SK-N-SH (cell line): ENCODE measurements around the gene ARHGAP29. TPM values are rescaled to one million over a fixed set of nuclear protein-coding genes. Genes with fewer than 3 reads are reported as not detected.

ENCODE experiments used
- CTCF ChIA-PET: fragments of 300-600, 350-600 bp; formaldehyde crosslinking; extraction: SDS; loops from one replicate; lab custom pipeline; 2021; lab: Yijun Ruan, JAX
- POLR2A ChIA-PET: fragments of 350-600 bp; sonication (Branson Sonifier 250); formaldehyde crosslinking; extraction: SDS; loops from one replicate; lab custom pipeline; 2020; ENCODE audit warnings: antibody characterized with exemption, inconsistent platforms; lab: Yijun Ruan, JAX
- DNase-seq: peaks from one replicate; pipeline ENCODE4 v3.0.0; 2012
- H2AFZ ChIP-seq: fragments of 200-600 bp; sonication (generic); 2 replicates; pipeline ENCODE4 v1.8.1; 2016; ENCODE audit warnings: antibody characterized with exemption, mild to moderate bottlenecking, low read depth
- H3F3A ChIP-seq: fragments of 200-600 bp; sonication (generic); replicated peaks from 2 replicates; pipeline ENCODE3; 2016; ENCODE audit warnings: antibody characterized with exemption, mild to moderate bottlenecking; ENCODE audit not compliant: insufficient read depth
- H3K27ac ChIP-seq, 2 experiments: fragments of 200-500 bp in 1 of 2; fragments of 200-600 bp in 1 of 2; sonication (Bioruptor generic) in 1 of 2; sonication (generic), shearing (Covaris generic) in 1 of 2; 2 replicates each; pipeline versions ENCODE4 v1.5.1 to v1.6.1; 2014 to 2016; ENCODE audit warnings: low read depth in 2 of 2, inconsistent platforms in 1 of 2, low read length in 1 of 2, mild to moderate bottlenecking in 1 of 2, mixed read lengths in 1 of 2
- H3K27me3 ChIP-seq: fragments of 200-600 bp; sonication (generic), shearing (Covaris generic); 2 replicates; pipeline ENCODE4 v1.6.1; 2016; ENCODE audit warnings: mixed run types; ENCODE audit not compliant: insufficient read depth
- H3K36me3 ChIP-seq, 2 experiments: fragments of 200-500 bp in 1 of 2; fragments of 200-600 bp in 1 of 2; sonication (Bioruptor generic) in 1 of 2; sonication (generic) in 1 of 2; replicated peaks in 1 of 2; 2 replicates each; pipeline versions ENCODE3 to v1.5.1; 2014 to 2016; ENCODE audit warnings: low read length in 1 of 2, mild to moderate bottlenecking in 1 of 2; ENCODE audit not compliant: insufficient read depth in 2 of 2, control insufficient read depth in 1 of 2
- H3K4me1 ChIP-seq, 2 experiments: fragments of 200-500 bp in 1 of 2; fragments of 200-600 bp in 1 of 2; sonication (Bioruptor generic) in 1 of 2; sonication (generic), shearing (Covaris generic) in 1 of 2; 2 replicates each; pipeline versions ENCODE4 v1.5.1 to v1.6.1; 2014 to 2016; ENCODE audit warnings: low read depth in 1 of 2, low read length in 1 of 2, mixed run types in 1 of 2; ENCODE audit not compliant: insufficient read depth in 2 of 2, control insufficient read depth in 1 of 2
- H3K4me2 ChIP-seq: fragments of 200-600 bp; sonication (generic), shearing (Covaris generic); 2 replicates; pipeline ENCODE4 v1.6.1; 2017; ENCODE audit warnings: mixed run types
- H3K4me3 ChIP-seq, 2 experiments: fragments of 200-500 bp in 1 of 2; fragments of 200-600 bp in 1 of 2; sonication (Bioruptor generic) in 1 of 2; sonication (generic), shearing (Covaris generic) in 1 of 2; 2 replicates each; pipeline versions ENCODE4 v1.5.1 to v1.8.1; 2014 to 2016; ENCODE audit warnings: low read depth in 2 of 2, inconsistent platforms in 1 of 2, low read length in 1 of 2, mild to moderate bottlenecking in 1 of 2, mixed read lengths in 1 of 2, moderate library complexity in 1 of 2
- H3K79me2 ChIP-seq: fragments of 200-600 bp; sonication (generic); 2 replicates; pipeline ENCODE4 v1.8.1; 2017; ENCODE audit warnings: mild to moderate bottlenecking; ENCODE audit not compliant: insufficient read depth
- H3K9ac ChIP-seq: fragments of 200-600 bp; sonication (generic); 2 replicates; pipeline ENCODE4 v1.6.1; 2017; ENCODE audit warnings: mixed run types
- H3K9me2 ChIP-seq: fragments of 200-600 bp; sonication (generic); 2 replicates; pipeline ENCODE4 v1.6.1; 2017; ENCODE audit warnings: mixed run types
- H3K9me3 ChIP-seq: fragments of 200-600 bp; sonication (generic); 2 replicates; pipeline ENCODE4 v1.6.1; 2017; ENCODE audit warnings: mixed run types, mild to moderate bottlenecking, moderate library complexity
- H4K20me1 ChIP-seq: fragments of 200-600 bp; sonication (generic); 2 replicates; pipeline ENCODE4 v1.6.1; 2017; ENCODE audit warnings: mild to moderate bottlenecking, mixed run types; ENCODE audit not compliant: insufficient read depth
- CHD2 ChIP-seq: fragments of 150-350 bp; IDR thresholded peaks from 2 replicates; pipeline ENCODE4 v1.6.1; 2018; ENCODE audit warnings: low read length; ENCODE audit not compliant: partially characterized antibody
- ELF1 ChIP-seq: IDR thresholded peaks from 2 replicates; pipeline ENCODE4 v1.4.0; 2012
- EZH2phosphoT487 ChIP-seq: fragments of 200-600 bp; sonication (generic); IDR thresholded peaks from 2 replicates; pipeline ENCODE4 v1.6.1; 2017; ENCODE audit warnings: low read depth, mixed run types, mild to moderate bottlenecking, antibody characterized with exemption, moderate library complexity, borderline replicate concordance
- FOSL2 ChIP-seq: IDR thresholded peaks from 2 replicates; pipeline ENCODE4 v1.4.0; 2012; ENCODE audit warnings: low read depth, mild to moderate bottlenecking, moderate library complexity, borderline replicate concordance
- FOXJ3 ChIP-seq: sonication (generic); formaldehyde crosslinking; IDR thresholded peaks from 2 replicates; pipeline ENCODE4 v1.5.1; 2020; ENCODE audit warnings: mild to moderate bottlenecking, missing genetic modification reagents
- GATA2 ChIP-seq: sonication (generic); formaldehyde crosslinking; IDR thresholded peaks from 2 replicates; pipeline ENCODE4 v1.5.0; 2020; ENCODE audit warnings: mild to moderate bottlenecking, missing genetic modification reagents
- MAX ChIP-seq: IDR thresholded peaks from 2 replicates; pipeline ENCODE4 v1.4.0; 2012; ENCODE audit warnings: low read depth
- MEF2A ChIP-seq: IDR thresholded peaks from 2 replicates; pipeline ENCODE4 v1.4.0; 2012; ENCODE audit warnings: low read depth, borderline replicate concordance
- MXI1 ChIP-seq: IDR thresholded peaks from 2 replicates; pipeline ENCODE4 v1.6.1; 2012; ENCODE audit warnings: mild to moderate bottlenecking, low read depth, low read length, improper control_type of control experiment
- NFIC ChIP-seq: IDR thresholded peaks from 2 replicates; pipeline ENCODE4 v1.4.0; 2012; ENCODE audit warnings: borderline replicate concordance
- NRF1 ChIP-seq: IDR thresholded peaks from 2 replicates; pipeline ENCODE4 v1.6.1; 2012; ENCODE audit warnings: low read depth, mild to moderate bottlenecking, low read length
- PBX3 ChIP-seq: IDR thresholded peaks from 2 replicates; pipeline ENCODE4; 2012
- POLR2AphosphoS5 ChIP-seq: IDR thresholded peaks from 2 replicates; pipeline ENCODE4 v1.6.1; 2012; ENCODE audit warnings: low read depth, low read length
- RAD21 ChIP-seq: IDR thresholded peaks from 2 replicates; pipeline ENCODE4 v1.6.1; 2012; ENCODE audit warnings: mild to moderate bottlenecking, low read length
- RCOR1 ChIP-seq: fragments of 150-350 bp; IDR thresholded peaks from 2 replicates; pipeline ENCODE4 v1.6.1; 2017; ENCODE audit warnings: antibody characterized with exemption, low read length
- RFX5 ChIP-seq: IDR thresholded peaks from 2 replicates; pipeline ENCODE4 v1.6.1; 2012; ENCODE audit warnings: mild to moderate bottlenecking, improper control_type of control experiment, low read length
- RXRA ChIP-seq: IDR thresholded peaks from 2 replicates; pipeline ENCODE4 v1.4.0; 2012; ENCODE audit warnings: low read depth, mild to moderate bottlenecking, borderline replicate concordance
- SIN3A ChIP-seq: IDR thresholded peaks from 2 replicates; pipeline ENCODE4 v1.6.1; 2012; ENCODE audit warnings: low read depth, mild to moderate bottlenecking, low read length, moderate library complexity, borderline replicate concordance
- TAF1 ChIP-seq: IDR thresholded peaks from 2 replicates; pipeline ENCODE4 v1.6.1; 2012; ENCODE audit warnings: low read depth, mild to moderate bottlenecking, low read length, moderate library complexity, borderline replicate concordance
- TCF12 ChIP-seq: IDR thresholded peaks from 2 replicates; pipeline ENCODE4 v1.4.0; 2012
- TEAD4 ChIP-seq: IDR thresholded peaks from 2 replicates; pipeline ENCODE4 v1.4.0; 2012; ENCODE audit warnings: mild to moderate bottlenecking, borderline replicate concordance; ENCODE audit not compliant: insufficient read depth
- YY1 ChIP-seq: IDR thresholded peaks from 2 replicates; pipeline ENCODE4 v1.4.0; 2012; ENCODE audit warnings: low read depth, mild to moderate bottlenecking
- WGBS: methylation state at CpG from one replicate; pipeline ENCODE4 v1.1.6; 2017; ENCODE audit warnings: low lambda C conversion rate; 5-methylcytosine and 5-hydroxymethylcytosine counted together
- polyA plus RNA-seq, 3 experiments: library from polyadenylated mRNA; depleted of rRNA; stranded (reverse); fragments of >200 nt; gene quantifications; 2 replicates each; pipeline ENCODE4 v1.2.3, GENCODE V29; 2012
- TF ChIP-seq, protein P1 (sequence below): fragments of 200-600 bp; sonication (generic); IDR thresholded peaks from 2 replicates; pipeline ENCODE4 v1.6.1; 2017; ENCODE audit warnings: antibody characterized with exemption, mild to moderate bottlenecking, moderate library complexity
- TF ChIP-seq, protein P2 (sequence below): fragments of 150-350 bp; IDR thresholded peaks from 2 replicates; pipeline ENCODE4 v1.6.1; 2017; ENCODE audit warnings: antibody characterized with exemption, low read length, low read depth, borderline replicate concordance
- TF ChIP-seq, protein P3 (sequence below): IDR thresholded peaks from 2 replicates; pipeline ENCODE4 v1.4.0; 2012; ENCODE audit warnings: low read depth, borderline replicate concordance
- TF ChIP-seq, protein P4 (sequence below): fragments of 150-350 bp; IDR thresholded peaks from 2 replicates; pipeline ENCODE4 v1.6.1; 2016; ENCODE audit warnings: mild to moderate bottlenecking, low read depth, low read length
- TF ChIP-seq, protein P5 (sequence below): IDR thresholded peaks from 2 replicates; pipeline ENCODE4 v1.4.0; 2012; ENCODE audit warnings: low read depth, borderline replicate concordance

Gene ARHGAP29
- polyA plus RNA-seq, 1 of the 3 experiments (the other 2 are of a cell fraction): 20.1 TPM

GRCh38 chr1:94265011-94265422 is 27.6 kb upstream of the ARHGAP29 start:
- no peak for DNase-seq
- Histone ChIP-seq H3K9me2 (no peaks in the 10 kb centered on the region), H3F3A (peaks cover 12% of the 10 kb centered on the region), H3K9me3 (no peaks in the 10 kb centered on the region), H3K4me1 (peaks cover 11 to 15% of the 10 kb centered on the region in 2 experiments; a peak in 3 of 4 replicates), H3K4me3 (no peak overlapping the region), H3K79me2 (no peaks in the 10 kb centered on the region), H3K36me3 (no peaks in the 10 kb centered on the region), H3K27ac (peak overlapping the region; percentile 76 to 93), H3K27me3 (no peaks in the 10 kb centered on the region), H3K4me2 (peak overlapping the region; percentile 59), H3K9ac (no peak overlapping the region), H2AFZ (no peak overlapping the region), H4K20me1 (no peaks in the 10 kb centered on the region)
- ChIA-PET POLR2A (no interaction called here), CTCF (interaction anchor here (1.1 to 2.4 kb wide), 3 partner anchors 65 to 225 kb away, joined by 3 to 10 read pairs (median 5); no protein-coding TSS in a partner anchor)
- 32% methylated on average over 3 of the region's 3 CpGs for WGBS
- TF ChIP-seq CHD2 (no peak), EZH2phosphoT487 (no peak), RXRA (peak; percentile 97), NFIC (peak; percentile 94), FOXJ3 (CRISPR knock-in tag) (no peak), MAX (peak; percentile 57; the same call in 1 of the 2 replicates), FOSL2 (peak; percentile 11; the same call in 1 of the 2 replicates), RAD21 (no peak), TAF1 (no peak), TCF12 (peak; percentile 90), SIN3A (no peak), PBX3 (peak; percentile 63), NRF1 (no peak), POLR2AphosphoS5 (no peak), GATA2 (CRISPR knock-in tag) (no peak), MEF2A (no peak), RFX5 (no peak), ELF1 (no peak), TEAD4 (peak; percentile 81; the same call in 1 of the 2 replicates), MXI1 (no peak), YY1 (peak; percentile 48; the same call in 1 of the 2 replicates), RCOR1 (no peak)
- TF ChIP-seq, protein P1, sequence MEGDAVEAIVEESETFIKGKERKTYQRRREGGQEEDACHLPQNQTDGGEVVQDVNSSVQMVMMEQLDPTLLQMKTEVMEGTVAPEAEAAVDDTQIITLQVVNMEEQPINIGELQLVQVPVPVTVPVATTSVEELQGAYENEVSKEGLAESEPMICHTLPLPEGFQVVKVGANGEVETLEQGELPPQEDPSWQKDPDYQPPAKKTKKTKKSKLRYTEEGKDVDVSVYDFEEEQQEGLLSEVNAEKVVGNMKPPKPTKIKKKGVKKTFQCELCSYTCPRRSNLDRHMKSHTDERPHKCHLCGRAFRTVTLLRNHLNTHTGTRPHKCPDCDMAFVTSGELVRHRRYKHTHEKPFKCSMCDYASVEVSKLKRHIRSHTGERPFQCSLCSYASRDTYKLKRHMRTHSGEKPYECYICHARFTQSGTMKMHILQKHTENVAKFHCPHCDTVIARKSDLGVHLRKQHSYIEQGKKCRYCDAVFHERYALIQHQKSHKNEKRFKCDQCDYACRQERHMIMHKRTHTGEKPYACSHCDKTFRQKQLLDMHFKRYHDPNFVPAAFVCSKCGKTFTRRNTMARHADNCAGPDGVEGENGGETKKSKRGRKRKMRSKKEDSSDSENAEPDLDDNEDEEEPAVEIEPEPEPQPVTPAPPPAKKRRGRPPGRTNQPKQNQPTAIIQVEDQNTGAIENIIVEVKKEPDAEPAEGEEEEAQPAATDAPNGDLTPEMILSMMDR: no peak
- TF ChIP-seq, protein P2, sequence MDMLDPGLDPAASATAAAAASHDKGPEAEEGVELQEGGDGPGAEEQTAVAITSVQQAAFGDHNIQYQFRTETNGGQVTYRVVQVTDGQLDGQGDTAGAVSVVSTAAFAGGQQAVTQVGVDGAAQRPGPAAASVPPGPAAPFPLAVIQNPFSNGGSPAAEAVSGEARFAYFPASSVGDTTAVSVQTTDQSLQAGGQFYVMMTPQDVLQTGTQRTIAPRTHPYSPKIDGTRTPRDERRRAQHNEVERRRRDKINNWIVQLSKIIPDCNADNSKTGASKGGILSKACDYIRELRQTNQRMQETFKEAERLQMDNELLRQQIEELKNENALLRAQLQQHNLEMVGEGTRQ: no peak
- TF ChIP-seq, protein P3, sequence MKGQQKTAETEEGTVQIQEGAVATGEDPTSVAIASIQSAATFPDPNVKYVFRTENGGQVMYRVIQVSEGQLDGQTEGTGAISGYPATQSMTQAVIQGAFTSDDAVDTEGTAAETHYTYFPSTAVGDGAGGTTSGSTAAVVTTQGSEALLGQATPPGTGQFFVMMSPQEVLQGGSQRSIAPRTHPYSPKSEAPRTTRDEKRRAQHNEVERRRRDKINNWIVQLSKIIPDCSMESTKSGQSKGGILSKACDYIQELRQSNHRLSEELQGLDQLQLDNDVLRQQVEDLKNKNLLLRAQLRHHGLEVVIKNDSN: 0 out of 2 replicates have a peak, but pooled peaks have one; percentile 19
- TF ChIP-seq, protein P4, sequence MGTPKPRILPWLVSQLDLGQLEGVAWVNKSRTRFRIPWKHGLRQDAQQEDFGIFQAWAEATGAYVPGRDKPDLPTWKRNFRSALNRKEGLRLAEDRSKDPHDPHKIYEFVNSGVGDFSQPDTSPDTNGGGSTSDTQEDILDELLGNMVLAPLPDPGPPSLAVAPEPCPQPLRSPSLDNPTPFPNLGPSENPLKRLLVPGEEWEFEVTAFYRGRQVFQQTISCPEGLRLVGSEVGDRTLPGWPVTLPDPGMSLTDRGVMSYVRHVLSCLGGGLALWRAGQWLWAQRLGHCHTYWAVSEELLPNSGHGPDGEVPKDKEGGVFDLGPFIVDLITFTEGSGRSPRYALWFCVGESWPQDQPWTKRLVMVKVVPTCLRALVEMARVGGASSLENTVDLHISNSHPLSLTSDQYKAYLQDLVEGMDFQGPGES: no peak
- TF ChIP-seq, protein P5, sequence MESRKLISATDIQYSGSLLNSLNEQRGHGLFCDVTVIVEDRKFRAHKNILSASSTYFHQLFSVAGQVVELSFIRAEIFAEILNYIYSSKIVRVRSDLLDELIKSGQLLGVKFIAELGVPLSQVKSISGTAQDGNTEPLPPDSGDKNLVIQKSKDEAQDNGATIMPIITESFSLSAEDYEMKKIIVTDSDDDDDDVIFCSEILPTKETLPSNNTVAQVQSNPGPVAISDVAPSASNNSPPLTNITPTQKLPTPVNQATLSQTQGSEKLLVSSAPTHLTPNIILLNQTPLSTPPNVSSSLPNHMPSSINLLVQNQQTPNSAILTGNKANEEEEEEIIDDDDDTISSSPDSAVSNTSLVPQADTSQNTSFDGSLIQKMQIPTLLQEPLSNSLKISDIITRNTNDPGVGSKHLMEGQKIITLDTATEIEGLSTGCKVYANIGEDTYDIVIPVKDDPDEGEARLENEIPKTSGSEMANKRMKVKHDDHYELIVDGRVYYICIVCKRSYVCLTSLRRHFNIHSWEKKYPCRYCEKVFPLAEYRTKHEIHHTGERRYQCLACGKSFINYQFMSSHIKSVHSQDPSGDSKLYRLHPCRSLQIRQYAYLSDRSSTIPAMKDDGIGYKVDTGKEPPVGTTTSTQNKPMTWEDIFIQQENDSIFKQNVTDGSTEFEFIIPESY: 0 out of 2 replicates have a peak, but pooled peaks have one; percentile 34
